ENCODE data around the gene PLEKHG1.

The PLEKHG1 gene

GRCh38 chr6:150590446-150590845 lies 9.2 kb upstream of the PLEKHG1 start:
- no peak for DNase-seq

GRCh38 chr6:150592377-150592995 lies 7.2 kb upstream of the PLEKHG1 start:
- DNase-seq: no peak

GRCh38 chr6:150593119-150593518 lies 6.6 kb upstream of the PLEKHG1 start:
- DNase-seq: no peak

- no peak for DNase-seq
These were observed 3.2 kb upstream of the PLEKHG1 start for GRCh38 chr6:150596439-150596838.

- DNase-seq: no peak
These were observed 1.3 kb upstream of the PLEKHG1 start for GRCh38 chr6:150598401-150598800.

GRCh38 chr6:150598858-150599198 lies 857 bp upstream of the PLEKHG1 start:
- DNase-seq: no peak

- DNase-seq: no peak
These were observed 270 bp downstream of the PLEKHG1 start for GRCh38 chr6:150600010-150600300.

GRCh38 chr6:150600301-150601017 lies 774 bp downstream of the PLEKHG1 start:
- peak; percentile 83 for DNase-seq

- no peak for DNase-seq
These were observed 1.8 kb downstream of the PLEKHG1 start for GRCh38 chr6:150601439-150601838.

GRCh38 chr6:150603176-150603575 lies 3.5 kb downstream of the PLEKHG1 start:
- DNase-seq: no peak

- no peak for DNase-seq
These were observed 4.8 kb downstream of the PLEKHG1 start for GRCh38 chr6:150604467-150604866.

- DNase-seq: no peak
These were observed 5.6 kb downstream of the PLEKHG1 start for GRCh38 chr6:150605333-150605732.

- DNase-seq: peak; percentile 77
These were observed 6.5 kb downstream of the PLEKHG1 start for GRCh38 chr6:150606168-150606591.

- DNase-seq: peak; percentile 52
These were observed 7.1 kb downstream of the PLEKHG1 start for GRCh38 chr6:150606647-150607328.

GRCh38 chr6:150607329-150607650 lies 7.6 kb downstream of the PLEKHG1 start:
- no peak for DNase-seq

GRCh38 chr6:150610584-150610983 lies 10.9 kb downstream of the PLEKHG1 start:
- DNase-seq: no peak

- no peak for DNase-seq
These were observed 13.6 kb downstream of the PLEKHG1 start for GRCh38 chr6:150613269-150613668.

GRCh38 chr6:150615967-150616366 lies 16.3 kb downstream of the PLEKHG1 start:
- DNase-seq: no peak

- no peak for DNase-seq
These were observed 16.9 kb downstream of the PLEKHG1 start for GRCh38 chr6:150616586-150616985.

- no peak for DNase-seq
These were observed 17.4 kb downstream of the PLEKHG1 start for GRCh38 chr6:150617062-150617461.

GRCh38 chr6:150617496-150618460 lies 18.1 kb downstream of the PLEKHG1 start:
- DNase-seq: no peak

GRCh38 chr6:150619275-150619674 lies 19.6 kb downstream of the PLEKHG1 start:
- no peak for DNase-seq

- DNase-seq: no peak
These were observed 20.6 kb downstream of the PLEKHG1 start for GRCh38 chr6:150620244-150620643.
